ENCODE results near the gene ABLIM2.

- no peak for TF ChIP-seq CTCF (IDR thresholded peaks at IDR 0.05)
- TF ChIP-seq POLR2A (IDR thresholded peaks at IDR 0.05), result no peak
Observed at GRCh38 chr4:8146157-8146556, 12.5 kb downstream of the ABLIM2 start.

Data from lower leg skin (tissue), 3 donors.